ENCODE measurements around the gene EIF1AD. TPM values are rescaled to one million over a fixed set of nuclear protein-coding genes. Genes with fewer than 3 reads are reported as not detected.
"Not testable (repeated sequence)": the region's sequence is repeated elsewhere in the genome, so short reads cannot be mapped to it uniquely, and the experiment has no call there.

EIF1AD gene
- total RNA-seq, 1 experiment from 2014 or later = 55.1 TPM

DNA sequence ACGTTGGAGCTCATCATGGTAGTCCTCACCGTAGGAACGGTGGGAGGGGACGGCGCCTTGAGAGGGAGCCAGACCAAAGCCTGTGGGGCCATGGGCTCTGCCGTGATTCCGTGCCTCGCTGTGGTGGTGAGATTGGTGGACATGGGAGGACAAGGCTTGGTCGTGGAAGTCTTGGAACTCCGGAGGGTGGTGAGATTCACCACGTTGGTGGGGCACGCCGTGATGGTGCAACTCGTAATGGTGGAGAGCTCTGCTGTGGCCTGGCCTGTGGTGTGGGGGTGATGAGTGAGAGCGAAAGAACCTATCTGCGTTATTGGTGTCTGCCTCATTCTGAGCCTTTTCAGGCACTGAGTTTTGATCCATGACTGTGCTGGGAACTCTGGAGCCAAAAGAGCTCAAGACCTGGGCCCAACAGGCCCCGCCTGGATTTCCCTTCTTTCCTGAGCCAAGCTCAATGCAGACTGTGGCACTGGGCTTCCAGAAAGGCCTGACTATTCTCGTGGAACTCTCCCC, 24.1 kb upstream of the EIF1AD start, which contains the start of gene CATSPER1:
Gene CATSPER1 (minus strand): TSS at position 463 of the 513 bp plus-strand sequence. CDS start 100 bp downstream, at position 363.
- H3K4me1 Mint-ChIP-seq (ENCODE audit: low read depth, unreplicated experiment) = peaks cover 15% of the 10 kb centered on the region
- TF ChIP-seq, protein P1, sequence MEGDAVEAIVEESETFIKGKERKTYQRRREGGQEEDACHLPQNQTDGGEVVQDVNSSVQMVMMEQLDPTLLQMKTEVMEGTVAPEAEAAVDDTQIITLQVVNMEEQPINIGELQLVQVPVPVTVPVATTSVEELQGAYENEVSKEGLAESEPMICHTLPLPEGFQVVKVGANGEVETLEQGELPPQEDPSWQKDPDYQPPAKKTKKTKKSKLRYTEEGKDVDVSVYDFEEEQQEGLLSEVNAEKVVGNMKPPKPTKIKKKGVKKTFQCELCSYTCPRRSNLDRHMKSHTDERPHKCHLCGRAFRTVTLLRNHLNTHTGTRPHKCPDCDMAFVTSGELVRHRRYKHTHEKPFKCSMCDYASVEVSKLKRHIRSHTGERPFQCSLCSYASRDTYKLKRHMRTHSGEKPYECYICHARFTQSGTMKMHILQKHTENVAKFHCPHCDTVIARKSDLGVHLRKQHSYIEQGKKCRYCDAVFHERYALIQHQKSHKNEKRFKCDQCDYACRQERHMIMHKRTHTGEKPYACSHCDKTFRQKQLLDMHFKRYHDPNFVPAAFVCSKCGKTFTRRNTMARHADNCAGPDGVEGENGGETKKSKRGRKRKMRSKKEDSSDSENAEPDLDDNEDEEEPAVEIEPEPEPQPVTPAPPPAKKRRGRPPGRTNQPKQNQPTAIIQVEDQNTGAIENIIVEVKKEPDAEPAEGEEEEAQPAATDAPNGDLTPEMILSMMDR (IDR thresholded peaks at IDR 0.05; ENCODE audit: unreplicated experiment) = no peak
- peaks cover 23% of the 10 kb centered on the region for H3K27me3 Mint-ChIP-seq (ENCODE audit: unreplicated experiment)
- BruUV-seq (replicated peaks) = no TSS peak
- no peak within 1 kb of the TSS for H3K27ac Mint-ChIP-seq (ENCODE audit: unreplicated experiment)
- DNase-seq = no peak
- CTCF ChIA-PET = interaction anchor here (0.6 to 1.6 kb wide), 2 partner anchors 11 to 15 kb away, joined by 3 read pairs; no protein-coding TSS in a partner anchor
- no peak within 1 kb of the TSS for H3K4me3 Mint-ChIP-seq (ENCODE audit: low read depth, unreplicated experiment)
- intact Hi-C loops (cut with micrococcal nuclease; ENCODE audit: unreplicated experiment) = no loop called here
- H3K36me3 Mint-ChIP-seq (ENCODE audit: insufficient read depth, unreplicated experiment) = peaks cover 9% of the 10 kb centered on the region
- no peaks in the 10 kb centered on the region for H3K9me3 Mint-ChIP-seq (ENCODE audit: low read depth, unreplicated experiment)

- H3K9me3 Mint-ChIP-seq (ENCODE audit: low read depth, unreplicated experiment); DNase-seq; intact Hi-C loops (cut with micrococcal nuclease; ENCODE audit: unreplicated experiment); H3K36me3 Mint-ChIP-seq (ENCODE audit: insufficient read depth, unreplicated experiment); H3K4me3 Mint-ChIP-seq (ENCODE audit: low read depth, unreplicated experiment); H3K27ac Mint-ChIP-seq (ENCODE audit: unreplicated experiment); BruUV-seq (replicated peaks): not testable (repeated sequence)
- Mint-ChIP-seq H3K27me3 (ENCODE audit: unreplicated experiment) (peaks cover 23% of the 10 kb centered on the region), H3K4me1 (ENCODE audit: low read depth, unreplicated experiment) (peaks cover 27% of the 10 kb centered on the region)
- CTCF ChIA-PET = interaction anchor here (1.0 to 2.7 kb wide), 3 partner anchors 10 to 138 kb away, joined by 3 to 16 read pairs (median 7); no protein-coding TSS in a partner anchor
Observed at GRCh38 chr11:66023186-66023440, 21.2 kb upstream of the EIF1AD start.

DNA sequence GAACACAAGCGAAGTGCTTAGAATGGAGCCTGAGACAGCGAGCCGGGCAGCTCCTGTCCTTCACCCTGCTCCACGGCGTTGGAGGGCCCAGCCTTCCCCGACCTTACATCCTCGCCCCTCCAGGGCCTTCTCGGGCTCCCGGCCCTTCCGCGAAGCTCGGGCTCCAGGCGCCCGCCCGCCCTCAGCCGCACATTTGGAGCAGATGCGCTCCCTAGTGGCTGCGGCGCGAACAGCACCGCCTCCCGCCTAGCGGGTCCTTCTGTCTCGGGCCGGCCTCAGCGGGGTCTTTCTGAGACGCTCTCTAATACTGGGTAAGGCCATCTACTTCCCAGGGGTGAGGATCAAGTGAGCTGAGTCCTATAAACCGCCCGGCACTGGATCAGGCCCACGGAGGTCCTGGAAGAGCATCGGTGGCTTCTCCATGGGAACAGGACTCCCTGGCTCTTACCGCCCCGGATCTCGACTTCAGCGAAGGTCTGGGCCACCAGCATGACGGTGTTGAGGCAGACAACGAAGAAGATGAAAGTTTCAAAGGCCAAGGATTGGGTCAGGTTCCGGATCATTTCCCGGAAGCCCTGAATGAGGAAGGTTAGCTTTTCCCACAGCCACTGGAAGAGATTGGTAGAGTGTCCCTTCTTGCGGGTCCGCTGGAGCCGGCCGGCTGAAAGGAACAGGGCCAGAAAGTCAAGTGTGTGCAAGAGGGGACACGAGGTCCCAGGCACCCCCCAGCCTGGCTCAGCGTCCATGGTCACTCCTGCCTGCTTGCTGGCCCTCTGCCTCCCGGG, 20.6 kb upstream of the EIF1AD start:
- Mint-ChIP-seq H3K36me3 (ENCODE audit: insufficient read depth, unreplicated experiment) (peaks cover 9% of the 10 kb centered on the region), H3K9me3 (ENCODE audit: low read depth, unreplicated experiment) (no peaks in the 10 kb centered on the region), H3K4me3 (ENCODE audit: low read depth, unreplicated experiment) (peak overlapping the region; percentile 64), H3K4me1 (ENCODE audit: low read depth, unreplicated experiment) (peaks cover 27% of the 10 kb centered on the region), H3K27ac (ENCODE audit: unreplicated experiment) (peak overlapping the region; percentile 70), H3K27me3 (ENCODE audit: unreplicated experiment) (peaks cover 23% of the 10 kb centered on the region)
- CTCF ChIA-PET = interaction anchor here (0.6 to 2.7 kb wide), 10 partner anchors 9 to 163 kb away, joined by 3 to 16 read pairs (median 4); partner anchors contain the start of genes BANF1, CCDC85B, FIBP and MUS81
- DNase-seq = peak; percentile 84
- intact Hi-C loops (cut with micrococcal nuclease; ENCODE audit: unreplicated experiment) = no loop called here
- no TSS peak for BruUV-seq (replicated peaks)
- TF ChIP-seq, protein P1 (IDR thresholded peaks at IDR 0.05; ENCODE audit: unreplicated experiment) = peak; percentile 92

DNA sequence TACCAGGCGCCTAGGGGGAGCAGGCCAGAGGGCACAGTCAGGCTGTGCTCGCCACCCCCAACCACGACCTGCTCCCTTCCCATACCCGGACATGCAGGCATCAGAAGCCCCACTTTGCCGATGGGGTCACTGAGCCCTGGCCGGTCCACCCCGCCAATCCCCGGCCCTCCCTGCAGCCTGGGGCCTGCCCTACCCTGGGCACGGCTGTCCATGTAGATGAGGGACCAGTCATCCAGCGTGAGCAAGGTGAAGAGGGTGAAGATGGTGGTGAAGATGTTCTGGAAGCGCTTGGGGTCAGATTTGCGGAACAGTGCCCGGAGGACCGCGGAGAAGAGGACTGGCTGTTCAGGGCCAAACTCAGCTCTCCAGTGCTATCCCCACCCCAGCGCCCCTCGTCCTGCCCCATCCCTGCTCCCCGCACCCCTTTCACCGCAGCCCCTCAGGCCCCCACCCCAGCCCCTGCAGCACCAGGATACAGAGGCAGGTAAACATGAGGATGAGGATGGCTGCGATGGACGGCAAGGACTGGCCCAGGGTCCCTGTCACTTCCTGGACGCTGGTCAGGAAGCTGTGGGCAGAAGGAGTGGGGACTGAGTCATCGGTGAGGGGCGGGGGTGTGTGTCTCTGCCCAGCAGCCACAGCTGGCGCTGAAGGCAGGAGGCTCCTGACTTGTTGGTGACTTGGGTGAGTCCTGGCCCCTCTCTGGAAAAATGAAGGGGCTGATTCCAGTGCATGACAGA, 18.8 kb upstream of the EIF1AD start:
- Mint-ChIP-seq H3K27me3 (ENCODE audit: unreplicated experiment) (peaks cover 23% of the 10 kb centered on the region), H3K27ac (ENCODE audit: unreplicated experiment) (peak overlapping the region; percentile 34), H3K36me3 (ENCODE audit: insufficient read depth, unreplicated experiment) (peaks cover 8% of the 10 kb centered on the region), H3K4me3 (ENCODE audit: low read depth, unreplicated experiment) (peak overlapping the region; percentile 19), H3K4me1 (ENCODE audit: low read depth, unreplicated experiment) (peaks cover 38% of the 10 kb centered on the region), H3K9me3 (ENCODE audit: low read depth, unreplicated experiment) (no peaks in the 10 kb centered on the region)
- peak; percentile 82 for DNase-seq
- BruUV-seq (replicated peaks) = no TSS peak
- CTCF ChIA-PET = interaction anchor here (0.7 to 2.7 kb wide), 6 partner anchors 8 to 31 kb away, joined by 3 to 16 read pairs (median 4); partner anchors contain the start of genes CST6 and SF3B2
- intact Hi-C loops (cut with micrococcal nuclease; ENCODE audit: unreplicated experiment) = no loop called here
- TF ChIP-seq, protein P1 (IDR thresholded peaks at IDR 0.05; ENCODE audit: unreplicated experiment) = no peak
